ENCODE data around the gene BACH2.

BACH2 gene

GRCh38 chr6:90247262-90247661 is 49.4 kb downstream of the BACH2 start:
- TF ChIP-seq CTCF (IDR thresholded peaks at IDR 0.05; ENCODE audit: insufficient read depth, low read depth, low read length, missing control alignments) = no peak
- DNase-seq (ENCODE audit: low read depth) = no peak
- no peak overlapping the region for H3K4me3 ChIP-seq (ENCODE audit: low read length)

GRCh38 chr6:90241229-90241880 is 55.3 kb downstream of the BACH2 start:
- no peak for TF ChIP-seq CTCF (IDR thresholded peaks at IDR 0.05; ENCODE audit: insufficient read depth, low read depth, low read length, missing control alignments)
- no peak overlapping the region for H3K4me3 ChIP-seq (ENCODE audit: low read length)
- DNase-seq (ENCODE audit: low read depth) = no peak

- no peak for TF ChIP-seq CTCF (IDR thresholded peaks at IDR 0.05; ENCODE audit: insufficient read depth, low read depth, low read length, missing control alignments)
- no peak for DNase-seq (ENCODE audit: low read depth)
Observed at GRCh38 chr6:90238496-90239266, 58.0 kb downstream of the BACH2 start.

GRCh38 chr6:90237350-90237990 is 59.2 kb downstream of the BACH2 start:
- H3K4me3 ChIP-seq (ENCODE audit: low read length) = no peak overlapping the region
- no peak for TF ChIP-seq CTCF (IDR thresholded peaks at IDR 0.05; ENCODE audit: insufficient read depth, low read depth, low read length, missing control alignments)
- no peak for DNase-seq (ENCODE audit: low read depth)

More at GRCh38 chr6:90238496-90239266, 58.0 kb downstream of the BACH2 start:
- no peak overlapping the region for H3K4me3 ChIP-seq (ENCODE audit: low read length)

- H3K4me3 ChIP-seq (ENCODE audit: low read length) = no peak overlapping the region
- TF ChIP-seq CTCF (IDR thresholded peaks at IDR 0.05; ENCODE audit: insufficient read depth, low read depth, low read length, missing control alignments) = no peak
- DNase-seq (ENCODE audit: low read depth) = no peak
Observed at GRCh38 chr6:90233994-90234393, 62.6 kb downstream of the BACH2 start.

- DNase-seq (ENCODE audit: low read depth) = no peak
Observed at GRCh38 chr6:90233213-90233612, 63.4 kb downstream of the BACH2 start.

More at GRCh38 chr6:90233213-90233612, 63.4 kb downstream of the BACH2 start:
- no peak overlapping the region for H3K4me3 ChIP-seq (ENCODE audit: low read length)
- TF ChIP-seq CTCF (IDR thresholded peaks at IDR 0.05; ENCODE audit: insufficient read depth, low read depth, low read length, missing control alignments) = no peak
